IMR-90 (cell line): ENCODE results near the gene TSPAN17. TPM values are rescaled to one million over a fixed set of nuclear protein-coding genes. Genes with fewer than 3 reads are reported as not detected.

Experiments
- ATAC-seq: fragments of 200-7000 bp; cut with Tn5 transposase; 2 replicates; pipeline ENCODE4 v1.9.1; 2020; ENCODE audit warnings: low read depth, mild to moderate bottlenecking, moderate library complexity
- BruUV-seq: library from RNA; stranded (reverse); fragments of 400-500 nt; replicated peaks from 2 replicates; lab custom pipeline; 2021; lab: Mats Ljungman, UMichigan
- CTCF ChIA-PET: fragments of 300-600 bp; formaldehyde crosslinking; extraction: SDS; loops from one replicate; lab custom pipeline; 2021; ENCODE audit warnings: antibody characterized with exemption; lab: Yijun Ruan, JAX
- POLR2A ChIA-PET: fragments of 300-600 bp; sonication (Branson Sonifier 250); formaldehyde crosslinking; loops from one replicate; lab custom pipeline; 2022; ENCODE audit warnings: antibody characterized with exemption; ENCODE audit not compliant: unreplicated experiment; lab: Charles Lee
- DNase-seq: peaks from one replicate; pipeline ENCODE4 v3.0.0; 2013
- H2AFZ ChIP-seq: replicated peaks from 2 replicates; pipeline ENCODE3; 2013; ENCODE audit warnings: low read length, mild to moderate bottlenecking; ENCODE audit not compliant: poor library complexity
- H2AK5ac ChIP-seq: 2 replicates; pipeline ENCODE4 v1.6.1; 2013; ENCODE audit warnings: low read depth, low read length, inconsistent platforms
- H2AK9ac ChIP-seq: replicated peaks from 2 replicates; pipeline ENCODE3; 2013; ENCODE audit warnings: mild to moderate bottlenecking, low read depth, low read length, moderate library complexity; ENCODE audit not compliant: poor library complexity
- H2BK120ac ChIP-seq: 2 replicates; pipeline ENCODE4 v1.6.1; 2013; ENCODE audit warnings: low read depth, low read length, inconsistent platforms
- H2BK15ac ChIP-seq: 3 replicates; pipeline ENCODE4 v1.6.1; 2013; ENCODE audit warnings: low read depth, low read length, inconsistent platforms
- H2BK20ac ChIP-seq: 2 replicates; pipeline ENCODE4 v1.6.1; 2013; ENCODE audit warnings: low read depth, mild to moderate bottlenecking, inconsistent platforms, low read length, moderate library complexity
- H2BK5ac ChIP-seq: 2 replicates; pipeline ENCODE4 v1.6.1; 2013; ENCODE audit warnings: mild to moderate bottlenecking, low read depth, low read length, inconsistent platforms; ENCODE audit not compliant: poor library complexity, severe bottlenecking
- H3K14ac ChIP-seq: replicated peaks from 2 replicates; pipeline ENCODE4 v1.6.1; 2013; ENCODE audit warnings: low read depth, low read length, inconsistent platforms
- H3K18ac ChIP-seq: 2 replicates; pipeline ENCODE4 v1.6.1; 2013; ENCODE audit warnings: low read depth, low read length, control low read depth
- H3K23ac ChIP-seq: 2 replicates; pipeline ENCODE4 v1.6.1; 2013; ENCODE audit warnings: low read depth, low read length, inconsistent platforms
- H3K27ac ChIP-seq: 2 replicates; pipeline ENCODE4 v1.5.1; 2013; ENCODE audit warnings: mild to moderate bottlenecking, control low read depth, low read length; ENCODE audit not compliant: insufficient read depth
- H3K27me3 ChIP-seq: 2 replicates; pipeline ENCODE4 v1.6.1; 2013; ENCODE audit warnings: low read length; ENCODE audit not compliant: control insufficient read depth, insufficient read depth
- H3K36me3 ChIP-seq: 2 replicates; pipeline ENCODE4 v1.6.1; 2013; ENCODE audit warnings: low read length, mixed read lengths; ENCODE audit not compliant: control insufficient read depth, insufficient read depth
- H3K4ac ChIP-seq: 2 replicates; pipeline ENCODE4 v1.6.1; 2013; ENCODE audit warnings: low read depth, low read length, inconsistent platforms
- H3K4me1 ChIP-seq: 2 replicates; pipeline ENCODE4 v1.6.1; 2013; ENCODE audit warnings: low read length, mixed read lengths; ENCODE audit not compliant: control insufficient read depth, insufficient read depth
- H3K4me2 ChIP-seq: 2 replicates; pipeline ENCODE4 v1.6.1; 2013; ENCODE audit warnings: low read depth, mild to moderate bottlenecking, control low read depth, low read length, moderate library complexity
- H3K4me3 ChIP-seq: 2 replicates; pipeline ENCODE4 v1.5.1; 2013; ENCODE audit warnings: low read depth, mild to moderate bottlenecking, control low read depth, low read length, moderate library complexity; ENCODE audit not compliant: insufficient read depth
- H3K56ac ChIP-seq: 2 replicates; pipeline ENCODE4 v1.6.1; 2013; ENCODE audit warnings: low read length, inconsistent platforms; ENCODE audit not compliant: insufficient read depth; ENCODE audit errors: extremely low read depth
- H3K79me1 ChIP-seq, 2 experiments: 2 replicates each; pipeline ENCODE4 v1.6.1; 2013; ENCODE audit warnings: low read length in 2 of 2, inconsistent platforms in 1 of 2, low read depth in 1 of 2
- H3K9ac ChIP-seq: 2 replicates; pipeline ENCODE4 v1.6.1; 2013; ENCODE audit warnings: low read depth, low read length, control low read depth
- H3K9me1 ChIP-seq: 2 replicates; pipeline ENCODE4 v1.6.1; 2013; ENCODE audit warnings: low read length, inconsistent platforms; ENCODE audit not compliant: insufficient read depth
- H3K9me3 ChIP-seq: 2 replicates; pipeline ENCODE4 v1.6.1; 2013; ENCODE audit warnings: low read length; ENCODE audit not compliant: control insufficient read depth, insufficient read depth
- H4K20me1 ChIP-seq: 2 replicates; pipeline ENCODE4 v1.6.1; 2013; ENCODE audit warnings: low read length, inconsistent platforms; ENCODE audit not compliant: insufficient read depth
- H4K5ac ChIP-seq: 2 replicates; pipeline ENCODE4 v1.6.1; 2013; ENCODE audit warnings: mild to moderate bottlenecking, low read depth, low read length, control low read depth
- H4K8ac ChIP-seq, 2 experiments: 2 replicates each; pipeline ENCODE4 v1.6.1; 2013; ENCODE audit warnings: low read depth in 2 of 2, low read length in 2 of 2, control low read depth in 1 of 2, inconsistent platforms in 1 of 2
- H4K91ac ChIP-seq: 2 replicates; pipeline ENCODE4 v1.6.1; 2013; ENCODE audit warnings: low read depth, low read length, inconsistent platforms; ENCODE audit not compliant: insufficient read depth
- BHLHE40 ChIP-seq: fragments of 150-350 bp; IDR thresholded peaks from 2 replicates; pipeline ENCODE4 v1.6.1; 2016; ENCODE audit warnings: mild to moderate bottlenecking, low read depth, low read length
- CEBPB ChIP-seq: IDR thresholded peaks from 2 replicates; pipeline ENCODE4 v1.6.1; 2012; ENCODE audit warnings: low read depth, low read length, improper control_type of control experiment
- CHD1 ChIP-seq: IDR thresholded peaks from 2 replicates; pipeline ENCODE4 v1.6.1; 2012; ENCODE audit warnings: low read depth, low read length, improper control_type of control experiment
- CTCF ChIP-seq: conservative IDR thresholded peaks from 2 replicates; pipeline ENCODE4 v1.5.1; 2012; ENCODE audit warnings: mild to moderate bottlenecking, low read depth, low read length, improper control_type of control experiment
- ELK1 ChIP-seq: fragments of 150-350 bp; IDR thresholded peaks from 2 replicates; pipeline ENCODE4 v1.6.1; 2016; ENCODE audit warnings: low read depth, mild to moderate bottlenecking, low read length, moderate library complexity, borderline replicate concordance
- FOS ChIP-seq: fragments of 150-350 bp; IDR thresholded peaks from 2 replicates; pipeline ENCODE4 v1.6.1; 2016; ENCODE audit warnings: low read depth, low read length
- MAFK ChIP-seq: IDR thresholded peaks from 2 replicates; pipeline ENCODE4 v1.6.1; 2012; ENCODE audit warnings: low read depth, low read length, improper control_type of control experiment
- MAZ ChIP-seq: IDR thresholded peaks from 2 replicates; pipeline ENCODE4 v1.6.1; 2012; ENCODE audit warnings: low read depth, mild to moderate bottlenecking, low read length, improper control_type of control experiment, moderate library complexity, borderline replicate concordance
- MXI1 ChIP-seq: IDR thresholded peaks from 2 replicates; pipeline ENCODE4 v1.6.1; 2012; ENCODE audit warnings: low read depth, mild to moderate bottlenecking, low read length, moderate library complexity, borderline replicate concordance
- NFE2L2 ChIP-seq: fragments of 150-350 bp; IDR thresholded peaks from 2 replicates; pipeline ENCODE4 v1.6.1; 2016; ENCODE audit warnings: low read depth, mild to moderate bottlenecking, low read length
- POLR2A ChIP-seq: IDR thresholded peaks from 2 replicates; pipeline ENCODE4 v1.6.1; 2012; ENCODE audit warnings: mild to moderate bottlenecking, low read depth, low read length
- RAD21 ChIP-seq: IDR thresholded peaks from 2 replicates; pipeline ENCODE4 v1.6.1; 2012; ENCODE audit warnings: low read length, improper control_type of control experiment
- RCOR1 ChIP-seq: IDR thresholded peaks from 2 replicates; pipeline ENCODE4 v1.6.1; 2012; ENCODE audit warnings: mild to moderate bottlenecking, low read length, improper control_type of control experiment; ENCODE audit not compliant: insufficient replicate concordance
- RFX5 ChIP-seq: IDR thresholded peaks from 2 replicates; pipeline ENCODE4 v1.8.0; 2012; ENCODE audit warnings: low read depth, mild to moderate bottlenecking, low read length, moderate library complexity
- SMC3 ChIP-seq: fragments of 150-350 bp; IDR thresholded peaks from 2 replicates; pipeline ENCODE4 v1.6.1; 2016; ENCODE audit warnings: low read depth, mild to moderate bottlenecking, antibody characterized with exemption, low read length, moderate library complexity
- USF2 ChIP-seq: fragments of 150-350 bp; IDR thresholded peaks from 2 replicates; pipeline ENCODE4 v1.6.1; 2017; ENCODE audit warnings: mild to moderate bottlenecking, antibody characterized with exemption, low read length, low read depth
- WGBS, 2 experiments: methylation state at CpG; one replicate each; pipeline versions ENCODE4 v1.1.5 to v1.1.7; 2013; ENCODE audit warnings: missing lambda C conversion rate in 2 of 2; ENCODE audit not compliant: insufficient read length in 1 of 2; ENCODE audit errors: extremely low coverage in 2 of 2; 5-methylcytosine and 5-hydroxymethylcytosine counted together
- dilution Hi-C: fragments of 300-500 bp; cut with HindIII; formaldehyde crosslinking; loops from one replicate; pipeline ENCODE4 v1.14.3; 2018; ENCODE audit warnings: low sequenced_read_pairs; ENCODE audit not compliant: unreplicated experiment
- in situ Hi-C: fragments of 300-500 bp; cut with MboI; formaldehyde crosslinking; loops from 3 replicates; pipeline ENCODE4 v1.14.3; 2019; ENCODE audit warnings: low sequenced_read_pairs, inconsistent platforms, mixed read lengths
- intact Hi-C: fragments of 100-400 bp; cut with micrococcal nuclease; formaldehyde crosslinking; loops from 2 replicates; pipeline ENCODE4 v1.10.0; 2022
- polyA plus RNA-seq, 3 experiments: library from polyadenylated mRNA; depleted of rRNA; stranded (reverse); fragments of >200 nt; gene quantifications; 2 replicates each; pipeline ENCODE4 v1.2.3, GENCODE V29; 2012; ENCODE audit warnings: low replicate concordance in 1 of 3
- total RNA-seq: library from RNA; depleted of rRNA; stranded (reverse); fragments of >200 nt; gene quantifications from 2 replicates; pipeline ENCODE4 v1.2.3, GENCODE V29; 2012

The TSPAN17 gene
- total and polyA plus RNA-seq, 2 of the 4 experiments (the other 2 are of a cell fraction): 34.2 to 41.6 TPM

- Histone ChIP-seq H2BK120ac (no peak overlapping the region), H4K91ac (no peak overlapping the region), H2AFZ (peak overlapping the region; percentile 29), H3K23ac (no peak overlapping the region), H2AK5ac (no peak overlapping the region), H3K4ac (no peak overlapping the region), H3K9me3 (peaks cover under 1% of the 10 kb centered on the region; the same call in 1 of the 2 replicates), H2AK9ac (no peak overlapping the region), H3K4me2 (no peak overlapping the region), H3K27me3 (peaks cover 75% of the 10 kb centered on the region), H2BK15ac (no peak overlapping the region), H3K18ac (no peak overlapping the region), H4K8ac (no peak overlapping the region), H2BK5ac (no peak overlapping the region), H3K56ac (no peak overlapping the region), H3K9ac (no peak overlapping the region), H3K27ac (no peak overlapping the region), H2BK20ac (no peak overlapping the region), H3K79me1 (no peaks in the 10 kb centered on the region), H3K14ac (no peak overlapping the region), H3K36me3 (no peaks in the 10 kb centered on the region), H3K4me1 (no peaks in the 10 kb centered on the region), H4K20me1 (no peaks in the 10 kb centered on the region), H3K9me1 (no peaks in the 10 kb centered on the region), H4K5ac (no peak overlapping the region), H3K4me3 (no peak overlapping the region)
- ATAC-seq (no peak), DNase-seq (no peak)
- TF ChIP-seq MAFK (no peak), FOS (no peak), CHD1 (no peak), POLR2A (no peak), MXI1 (no peak), CEBPB (no peak), MAZ (no peak), BHLHE40 (no peak), NFE2L2 (no peak), RAD21 (no peak), RCOR1 (no peak), ELK1 (no peak), SMC3 (no peak), CTCF (no peak), USF2 (no peak), RFX5 (no peak)
- in situ Hi-C loops (no loop called here), intact Hi-C loops (no loop called here), dilution Hi-C loops (no loop called here)
- POLR2A ChIA-PET: interaction anchor here (0.6 kb wide), 1 partner anchor 105 kb away, joined by 5 read pairs; no protein-coding TSS in a partner anchor
- CTCF ChIA-PET: no interaction called here
- BruUV-seq: no TSS peak
- 4% methylated on average over 6 of the region's 13 CpGs; no CpG with 5 or more reads in 1 of the 2 experiments for WGBS, 2 experiments
These were observed 45.7 kb downstream of the TSPAN17 start for GRCh38 chr5:176692839-176693476.
